Right lobe of liver (tissue), 6 donors: ENCODE data around the gene MTHFR. TPM values are rescaled to one million over a fixed set of nuclear protein-coding genes. Genes with fewer than 3 reads are reported as not detected.

Experiments
- ATAC-seq, 4 donors: fragments of 200-7000 bp; cut with Tn5 transposase; one replicate each; pipeline ENCODE4 v1.9.1; 2020; ENCODE audit warnings: mild to moderate bottlenecking in 4 of 4, moderate library complexity in 4 of 4
- DNase-seq, 3 donors: peaks; one replicate each; pipeline ENCODE4 v3.0.0-alpha.2; 2020
- H3K27ac ChIP-seq, 3 donors: fragments of 200-600 bp; one replicate each; pipeline ENCODE4 v1.8.0; 2022
- H3K27me3 ChIP-seq, 2 donors: fragments of 200-600 bp; one replicate each; pipeline ENCODE4 v1.8.0; 2022
- H3K36me3 ChIP-seq, 4 donors: fragments of 200-600 bp; sonication (generic) in 1 of 4; one replicate each; pipeline versions ENCODE4 v1.5.1 to v1.8.0; 2017 to 2022; ENCODE audit warnings: control low read depth in 1 of 4
- H3K4me1 ChIP-seq, 4 donors: fragments of 200-600 bp; sonication (generic) in 1 of 4; one replicate each; pipeline versions ENCODE4 v1.5.1 to v1.8.0; 2017 to 2022; ENCODE audit warnings: control low read depth in 1 of 4
- H3K4me3 ChIP-seq, 3 donors: fragments of 200-600 bp; one replicate each; pipeline ENCODE4 v1.8.0; 2022
- H3K9me3 ChIP-seq, 4 donors: fragments of 200-600 bp; sonication (generic) in 1 of 4; one replicate each; pipeline versions ENCODE4 v1.5.1 to v1.8.0; 2017 to 2022; ENCODE audit warnings: control low read depth in 1 of 4
- POLR2A ChIP-seq: fragments of 450-650 bp; IDR thresholded peaks from one replicate; pipeline ENCODE4 v1.6.1; 2017; ENCODE audit warnings: antibody characterized with exemption, mild to moderate bottlenecking
- WGBS: methylation state at CpG from one replicate; pipeline ENCODE4 v1.1.6; 2018; ENCODE audit warnings: low coverage, low lambda C conversion rate; ENCODE audit not compliant: insufficient coverage; ENCODE audit errors: missing lambda C conversion rate; 5-methylcytosine and 5-hydroxymethylcytosine counted together
- intact Hi-C, 2 donors: fragments of 100-400 bp; cut with DNase I; formaldehyde crosslinking; loops; one replicate each; pipeline versions ENCODE4 v1.11.2 to v1.14.1; 2022
- small RNA-seq, 2 experiments: library from RNA; depleted of rRNA; stranded (forward); fragments of <200 nt; gene quantifications; one replicate each; pipeline ENCODE3, GENCODE V24; 2016
- total RNA-seq, 6 experiments: library from RNA; depleted of rRNA in 2 of 6; stranded (reverse); fragments of >200 nt in 2 of 6; fragmentation: NEBNext Ultra II Directional in 3 of 6; extraction: Animal tissue kit (Norgen Biotek cat#: 25700) in 3 of 6; gene quantifications; one replicate each; pipeline versions ENCODE4 v1.1.0 to v1.2.4, GENCODE V29; 2016 to 2023
- TF ChIP-seq, protein P1 (sequence below), 4 donors: fragments of 200-600 bp in 3 of 4; fragments of 450-650 bp in 1 of 4; IDR thresholded peaks; one replicate each; pipeline versions ENCODE4 v1.5.1 to v1.8.0; 2016 to 2022; ENCODE audit warnings: antibody characterized with exemption in 4 of 4, mild to moderate bottlenecking in 2 of 4
- donor health status: DM: no; HTN: yes; CAD: no.
- donor health status: DM: no; HTN: no; CAD: no.
- donor health status: DM: no; HTN: no; CAD: no.
- donor health status: DM: no; HTN: yes; CAD: no.
- donor health status: DM: no; HTN: yes; CAD: no.

Gene MTHFR
- total RNA-seq, 6 experiments from 2014 or later, result 10.6 to 20.1 (median 15.6) TPM

DNA sequence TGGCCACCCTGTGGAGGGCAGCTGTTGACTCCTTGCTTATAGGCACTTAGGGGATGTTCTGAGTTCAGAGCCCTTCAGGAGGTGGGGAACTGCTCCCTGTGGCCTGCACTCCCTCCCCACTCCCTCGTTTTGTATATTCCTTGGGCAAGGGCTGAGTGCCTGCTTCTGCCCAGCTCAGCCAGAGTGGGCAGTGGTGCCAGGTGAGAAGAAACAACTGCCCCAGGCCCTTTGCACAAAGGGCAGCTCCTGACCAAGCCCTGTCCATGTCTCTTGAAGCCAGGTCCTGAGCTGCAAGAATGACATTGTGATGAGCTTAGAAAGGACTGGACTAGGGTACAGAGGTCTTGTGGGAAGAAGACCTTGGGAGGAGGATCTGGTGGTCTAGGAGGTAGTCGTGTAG is 67.7 kb downstream of the MTHFR start:
- Histone ChIP-seq H3K9me3 (no peaks in the 10 kb centered on the region), H3K36me3 (no peaks in the 10 kb centered on the region), H3K27me3 (no peaks in the 10 kb centered on the region), H3K4me1 (peaks cover 0 to 4% (median 0%) of the 10 kb centered on the region in 4 donors), H3K27ac (no peak overlapping the region), H3K4me3 (no peak overlapping the region)
- intact Hi-C loops, result no loop called here
- ATAC-seq (no peak), DNase-seq (no peak)
- TF ChIP-seq, protein P1, sequence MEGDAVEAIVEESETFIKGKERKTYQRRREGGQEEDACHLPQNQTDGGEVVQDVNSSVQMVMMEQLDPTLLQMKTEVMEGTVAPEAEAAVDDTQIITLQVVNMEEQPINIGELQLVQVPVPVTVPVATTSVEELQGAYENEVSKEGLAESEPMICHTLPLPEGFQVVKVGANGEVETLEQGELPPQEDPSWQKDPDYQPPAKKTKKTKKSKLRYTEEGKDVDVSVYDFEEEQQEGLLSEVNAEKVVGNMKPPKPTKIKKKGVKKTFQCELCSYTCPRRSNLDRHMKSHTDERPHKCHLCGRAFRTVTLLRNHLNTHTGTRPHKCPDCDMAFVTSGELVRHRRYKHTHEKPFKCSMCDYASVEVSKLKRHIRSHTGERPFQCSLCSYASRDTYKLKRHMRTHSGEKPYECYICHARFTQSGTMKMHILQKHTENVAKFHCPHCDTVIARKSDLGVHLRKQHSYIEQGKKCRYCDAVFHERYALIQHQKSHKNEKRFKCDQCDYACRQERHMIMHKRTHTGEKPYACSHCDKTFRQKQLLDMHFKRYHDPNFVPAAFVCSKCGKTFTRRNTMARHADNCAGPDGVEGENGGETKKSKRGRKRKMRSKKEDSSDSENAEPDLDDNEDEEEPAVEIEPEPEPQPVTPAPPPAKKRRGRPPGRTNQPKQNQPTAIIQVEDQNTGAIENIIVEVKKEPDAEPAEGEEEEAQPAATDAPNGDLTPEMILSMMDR (IDR thresholded peaks at IDR 0.05), result no peak
- TF ChIP-seq POLR2A, result no peak
- no CpG with 5 or more reads among the region's 2 CpGs for WGBS

DNA sequence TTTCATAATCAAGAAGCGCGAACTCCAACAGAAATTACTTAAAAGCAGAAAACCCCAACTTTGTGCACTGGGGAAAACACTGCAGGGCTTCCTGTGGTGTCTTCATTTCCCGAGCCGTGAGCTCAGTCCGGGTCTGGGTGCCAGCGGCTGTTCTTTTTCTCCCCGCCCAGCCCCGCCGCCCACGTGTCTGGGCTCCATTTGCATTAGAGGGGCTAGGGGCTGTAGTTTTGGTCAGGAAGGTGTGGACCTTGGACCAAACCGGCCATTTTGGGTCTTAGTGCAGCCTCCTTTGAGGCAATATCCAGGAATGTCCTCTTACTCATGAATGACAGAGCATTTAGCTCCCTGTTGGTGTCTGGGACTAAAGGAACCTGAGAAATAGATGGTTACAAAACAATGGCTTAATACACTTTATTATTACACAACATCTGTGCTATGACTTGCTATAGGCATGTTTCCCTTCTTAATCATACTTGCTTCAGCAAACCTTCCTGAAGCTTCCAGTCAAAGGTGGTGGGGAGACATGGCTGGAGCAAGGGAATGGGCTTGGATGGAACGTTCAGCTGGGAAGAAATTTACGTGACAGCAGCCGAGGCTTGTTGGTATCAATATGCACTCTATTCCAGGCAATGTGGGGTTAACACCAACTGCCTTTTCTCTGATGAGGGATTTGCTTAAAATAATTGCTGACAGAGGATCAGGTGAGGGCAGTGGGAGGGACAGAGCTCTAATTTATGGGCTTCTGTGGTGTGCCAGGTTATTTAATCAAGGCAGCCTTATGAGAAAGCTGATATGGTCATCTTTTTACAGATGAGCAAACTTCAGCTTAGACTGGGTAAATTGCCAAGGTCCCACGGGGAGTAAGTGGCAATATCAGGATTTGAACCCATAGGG is 68.8 kb downstream of the MTHFR start:
- H3K4me3 ChIP-seq, result peak overlapping the region; percentile 71 to 94 (median 82)
- peaks cover 0 to 4% (median 0%) of the 10 kb centered on the region in 4 donors for H3K4me1 ChIP-seq
- H3K27ac ChIP-seq, result peak overlapping the region; percentile 56 to 91 (median 69)
- 14% methylated on average over 12 of the region's 15 CpGs for WGBS
- no peaks in the 10 kb centered on the region for H3K36me3 ChIP-seq
- intact Hi-C loops, result no loop called here
- no peaks in the 10 kb centered on the region for H3K9me3 ChIP-seq
- TF ChIP-seq, protein P1 (IDR thresholded peaks at IDR 0.05), result no peak
- no peak for TF ChIP-seq POLR2A
- H3K27me3 ChIP-seq, result no peaks in the 10 kb centered on the region
- ATAC-seq, result peak; percentile 53 to 65 (median 58)
- DNase-seq, result peak in 1 of 3 donors; percentile 51

DNA sequence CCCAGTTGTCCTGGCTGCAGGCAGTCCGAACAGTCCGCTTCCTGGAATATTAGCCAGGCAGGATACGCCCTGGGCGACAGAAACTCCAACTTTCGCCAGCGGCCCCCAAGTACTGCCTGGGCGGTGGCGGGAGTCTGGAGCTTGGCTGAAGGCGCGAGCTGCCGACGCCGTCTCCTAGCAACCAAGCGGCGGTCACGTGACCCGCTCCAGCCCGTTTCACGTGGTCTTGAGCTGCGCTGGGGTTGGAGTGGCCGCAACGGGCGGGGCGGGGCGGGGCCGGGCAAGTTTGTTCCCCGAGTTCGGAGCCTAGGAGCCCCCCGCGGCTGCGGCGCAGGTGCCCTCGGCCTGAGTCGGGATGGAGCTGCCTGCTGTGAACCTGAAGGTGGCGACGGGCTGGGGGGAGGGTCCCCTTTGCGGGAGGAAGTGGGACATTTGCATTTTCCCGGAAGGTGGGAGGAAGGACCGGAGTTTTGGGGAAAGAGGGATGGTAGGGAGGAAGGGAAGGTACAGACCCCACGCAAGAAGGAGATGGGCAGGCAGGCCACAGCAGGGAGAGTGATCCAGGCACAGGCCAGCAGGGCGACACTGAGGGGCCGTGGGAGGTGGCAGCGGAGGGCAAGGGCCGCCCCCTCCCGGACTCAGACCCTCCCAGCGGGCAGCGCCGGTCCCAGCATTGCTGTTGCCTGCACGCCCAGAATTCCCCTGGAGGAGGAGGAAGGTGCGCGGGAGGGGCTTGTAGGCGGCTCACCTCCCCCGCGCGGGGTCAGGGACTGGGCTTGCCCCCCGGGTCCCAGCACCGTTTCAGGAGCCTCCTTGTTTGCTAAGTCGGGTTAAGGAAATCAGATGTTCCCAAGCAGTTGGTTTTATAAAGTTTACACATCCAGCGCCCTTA is 69.7 kb downstream of the MTHFR start, which contains the start of gene AGTRAP:
AGTRAP (plus strand) TSS at position 283 of the 892 bp plus-strand sequence; CDS start at position 356, 73 bp downstream.
- no peaks in the 10 kb centered on the region for H3K27me3 ChIP-seq
- TF ChIP-seq POLR2A, result peak; percentile 15
- TF ChIP-seq, protein P1 (IDR thresholded peaks at IDR 0.05), result no peak
- ATAC-seq (peak; percentile 86 to 88 (median 87)), DNase-seq (peak; percentile 97 to 98 (median 97))
- no peaks in the 10 kb centered on the region for H3K36me3 ChIP-seq
- intact Hi-C loops, result no loop called here
- peak within 1 kb of the TSS; percentile 71 to 94 (median 82) for H3K4me3 ChIP-seq
- no peaks in the 10 kb centered on the region for H3K9me3 ChIP-seq
- H3K27ac ChIP-seq, result peak within 1 kb of the TSS; percentile 56 to 91 (median 69)
- peaks cover 0 to 4% (median 0%) of the 10 kb centered on the region in 4 donors for H3K4me1 ChIP-seq
- WGBS, result under 1% methylated on average over 25 of the region's 59 CpGs

Small RNA genes within 50 kb of the gene (small RNA-seq; reads per million reads assigned to genes)
- gene RF02156 (0 reads per million in 2 experiments), gene RF02157 (0 reads per million in 2 experiments), gene RF02158 (0 reads per million in 2 experiments)

Other genes starting within 250 kb of the MTHFR start
- 10 to 100 TPM in 4 of 6 experiments, 1 to 10 TPM in 2; 6.6 to 23.7 (median 16.0) TPM for gene FBXO2, start 151.5 kb downstream of the MTHFR start, total RNA-seq
- gene FBXO44, start 151.1 kb downstream of the MTHFR start, total RNA-seq, result 10 to 100 TPM in 4 of 6 experiments, 1 to 10 TPM in 2; 8.7 to 15.3 (median 10.5) TPM
- 10 to 100 TPM in 4 of 6 experiments, 1 to 10 TPM in 2; 7.0 to 21.1 (median 11.5) TPM for gene FBXO6, start 141.8 kb downstream of the MTHFR start, total RNA-seq
- 10 to 100 TPM; 18.0 to 66.4 (median 29.7) TPM for gene MAD2L2, start 124.8 kb downstream of the MTHFR start, total RNA-seq
- gene DRAXIN, start 114.3 kb downstream of the MTHFR start, total RNA-seq, result not detected
- gene AGTRAP, start 69.8 kb downstream of the MTHFR start, total RNA-seq, result 10 to 100 TPM in 3 of 6 experiments, 1 to 10 TPM in 3; 6.4 to 20.5 (median 11.4) TPM
- not detected for gene C1orf167, start 43.8 kb downstream of the MTHFR start, total RNA-seq
- gene CLCN6, start 227 bp upstream of the MTHFR start, total RNA-seq, result 10 to 100 TPM in 2 of 6 experiments, 1 to 10 TPM in 4; 4.2 to 12.7 (median 9.2) TPM
- gene NPPA, start 41.8 kb upstream of the MTHFR start, total RNA-seq, result 1 to 10 TPM in 2 of 6 experiments, under 1 TPM in 2, not detected in 2; 0.27 to 2.3 (median 1.3) TPM
- gene NPPB, start 53.0 kb upstream of the MTHFR start, total RNA-seq, result under 1 TPM in 1 of 6 experiments, not detected in 5; 0.44 TPM
- 10 to 100 TPM; 33.5 to 75.1 (median 43.0) TPM for gene KIAA2013, start 120.5 kb upstream of the MTHFR start, total RNA-seq
- 100 to 1,000 TPM in 2 of 6 experiments, 10 to 100 TPM in 4; 70.2 to 119 (median 93.8) TPM for gene PLOD1, start 128.8 kb upstream of the MTHFR start, total RNA-seq
- 10 to 100 TPM; 46.2 to 64.0 (median 61.7) TPM for gene MFN2, start 174.5 kb upstream of the MTHFR start, total RNA-seq
- gene MIIP, start 213.5 kb upstream of the MTHFR start, total RNA-seq, result 10 to 100 TPM in 5 of 6 experiments, 1 to 10 TPM in 1; 7.6 to 19.7 (median 12.1) TPM